ENCODE data around the gene WNT11. TPM values are rescaled to one million over a fixed set of nuclear protein-coding genes. Genes with fewer than 3 reads are reported as not detected.
A peak's percentile ranks its signal among the peaks of the same experiment; 100 is the strongest.

The WNT11 gene
- polyA plus RNA-seq, 10 donors: 8.4 to 25.2 (median 12.6) TPM

DNA sequence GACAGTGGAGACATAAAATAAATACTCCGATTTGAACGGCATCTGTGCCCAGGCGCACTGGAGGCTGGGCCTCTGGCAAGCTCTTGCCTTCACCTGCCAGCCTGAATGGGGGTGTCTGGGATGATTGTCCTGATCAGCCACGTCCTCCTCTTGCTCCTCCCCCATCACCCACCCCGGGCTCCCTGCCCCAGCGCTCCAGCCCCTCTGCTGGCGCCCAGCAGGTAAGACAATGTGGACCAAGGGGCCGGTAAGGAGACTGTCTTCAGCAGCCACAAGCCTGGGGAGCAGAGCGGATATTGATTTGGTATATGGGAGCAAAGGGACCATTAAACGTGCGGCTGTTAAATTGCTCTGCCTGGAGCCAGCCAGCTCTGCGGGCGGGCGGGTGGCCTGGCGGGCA, 24.9 kb downstream of the WNT11 start:
- DNase-seq: no peak

DNA sequence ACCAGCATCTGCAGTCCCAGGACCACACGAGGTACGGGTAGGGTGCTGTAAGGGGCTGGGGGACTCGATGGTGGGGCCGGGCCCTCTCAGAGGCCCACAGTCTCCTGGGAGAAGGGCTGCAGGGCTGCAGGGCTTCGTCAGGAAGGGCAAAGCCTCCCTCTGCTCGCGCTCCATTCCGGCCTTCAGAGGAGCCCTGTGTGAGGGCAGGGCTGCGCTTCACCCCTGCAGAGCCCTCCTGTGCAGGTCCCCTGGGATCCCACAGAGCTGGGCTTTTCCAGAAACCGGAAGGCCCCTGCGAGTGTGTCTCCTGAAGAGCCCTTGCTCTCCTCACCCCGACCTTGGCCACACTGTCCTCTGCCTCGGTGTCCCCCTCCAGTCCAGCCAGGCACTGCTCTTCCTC, 27.2 kb downstream of the WNT11 start:
- no peak for DNase-seq

DNA sequence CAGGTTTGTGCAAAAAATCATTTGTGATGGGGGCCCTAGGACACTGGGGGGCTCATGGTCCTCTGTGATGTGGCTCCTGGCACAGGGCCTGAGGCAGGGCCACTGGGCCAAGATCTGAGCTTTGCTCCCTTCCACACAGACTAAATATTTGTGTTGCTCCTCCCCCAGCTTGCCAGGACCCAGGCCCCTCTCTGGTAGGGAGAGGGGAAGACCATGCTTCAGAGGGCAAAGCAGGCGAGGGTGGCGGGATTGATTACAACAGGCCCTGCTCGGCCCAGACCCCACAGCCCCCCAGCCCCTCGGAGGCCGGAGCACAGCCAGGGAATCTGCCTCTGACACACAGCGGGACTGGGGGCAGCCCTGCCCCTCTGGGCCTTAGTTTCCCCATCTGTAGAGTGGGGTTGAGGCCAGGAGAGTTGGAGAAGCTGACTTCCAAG, 29.0 kb downstream of the WNT11 start:
- no peak for DNase-seq

GRCh38 chr11:76176463-76176862, 29.8 kb downstream of the WNT11 start:
- no peak for DNase-seq

DNA sequence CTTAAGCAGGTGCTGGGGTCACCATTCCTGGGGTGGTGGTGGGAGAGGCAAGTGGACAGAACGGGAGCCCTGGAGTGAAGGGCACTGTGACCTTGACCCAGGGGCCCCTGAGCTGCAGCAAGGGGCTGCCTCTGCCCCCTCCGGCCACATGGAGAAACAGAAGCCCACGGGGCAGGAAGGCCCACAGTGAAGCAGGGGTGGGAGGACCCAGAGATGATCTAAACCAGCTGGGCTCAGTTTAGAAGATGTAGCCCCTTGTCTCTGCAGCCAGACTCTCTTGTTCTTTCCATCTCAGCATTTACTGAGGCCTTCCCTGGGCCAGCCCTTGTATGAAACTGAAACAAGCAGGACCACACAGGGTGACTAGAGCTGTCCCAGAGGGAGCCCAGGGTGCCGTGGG, 30.5 kb downstream of the WNT11 start:
- DNase-seq: no peak

DNA sequence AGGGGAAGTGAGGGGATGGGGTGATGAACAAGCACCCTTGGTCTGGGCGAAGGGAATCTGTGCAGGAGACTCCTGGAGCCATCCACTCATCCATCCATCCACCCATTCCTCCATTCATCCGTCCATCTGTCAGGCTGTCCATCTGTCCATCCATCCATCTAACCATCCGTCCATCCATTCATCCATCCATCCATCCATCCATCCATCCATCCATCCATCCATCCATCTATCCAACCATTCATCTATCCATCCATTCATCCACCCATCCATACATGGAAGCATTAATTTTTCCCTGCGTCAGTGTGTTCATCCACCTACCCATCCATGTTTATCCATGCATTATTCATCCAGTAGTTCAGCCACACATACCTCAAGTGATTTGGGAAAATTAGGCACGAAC, 32.0 kb downstream of the WNT11 start:
- no peak for DNase-seq

GRCh38 chr11:76173663-76174062, 32.6 kb downstream of the WNT11 start:
- DNase-seq: no peak

DNA sequence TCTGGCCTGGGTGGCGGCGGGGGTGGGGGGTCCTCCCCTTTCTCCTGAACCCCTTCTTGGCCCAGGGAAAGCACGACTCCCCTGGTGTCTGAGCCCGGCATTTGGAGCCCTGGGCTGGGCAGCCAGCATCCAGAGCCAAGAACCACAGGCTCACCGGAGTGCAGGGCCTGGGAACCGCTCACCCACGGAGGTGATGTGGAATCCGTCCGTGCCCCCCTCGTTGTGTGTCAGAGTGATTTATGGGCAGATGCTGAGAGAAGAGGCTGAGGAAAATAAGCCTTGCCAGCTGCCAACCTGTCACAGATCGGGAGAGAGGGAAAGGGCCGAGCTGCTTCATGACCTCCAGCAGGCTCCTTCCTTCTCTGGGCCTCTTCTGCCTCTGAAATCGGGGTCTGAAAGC, 33.7 kb downstream of the WNT11 start:
- no peak for DNase-seq

GRCh38 chr11:76170468-76170867, 35.8 kb downstream of the WNT11 start:
- no peak for DNase-seq

GRCh38 chr11:76169473-76169896, 36.8 kb downstream of the WNT11 start:
- DNase-seq: no peak

- DNase-seq: peak in 2 of 3 donors; percentile 61 to 74
Observed at GRCh38 chr11:76167590-76167989, 38.7 kb downstream of the WNT11 start.

- no peak for DNase-seq
Observed at GRCh38 chr11:76166314-76166713, 40.0 kb downstream of the WNT11 start.

DNA sequence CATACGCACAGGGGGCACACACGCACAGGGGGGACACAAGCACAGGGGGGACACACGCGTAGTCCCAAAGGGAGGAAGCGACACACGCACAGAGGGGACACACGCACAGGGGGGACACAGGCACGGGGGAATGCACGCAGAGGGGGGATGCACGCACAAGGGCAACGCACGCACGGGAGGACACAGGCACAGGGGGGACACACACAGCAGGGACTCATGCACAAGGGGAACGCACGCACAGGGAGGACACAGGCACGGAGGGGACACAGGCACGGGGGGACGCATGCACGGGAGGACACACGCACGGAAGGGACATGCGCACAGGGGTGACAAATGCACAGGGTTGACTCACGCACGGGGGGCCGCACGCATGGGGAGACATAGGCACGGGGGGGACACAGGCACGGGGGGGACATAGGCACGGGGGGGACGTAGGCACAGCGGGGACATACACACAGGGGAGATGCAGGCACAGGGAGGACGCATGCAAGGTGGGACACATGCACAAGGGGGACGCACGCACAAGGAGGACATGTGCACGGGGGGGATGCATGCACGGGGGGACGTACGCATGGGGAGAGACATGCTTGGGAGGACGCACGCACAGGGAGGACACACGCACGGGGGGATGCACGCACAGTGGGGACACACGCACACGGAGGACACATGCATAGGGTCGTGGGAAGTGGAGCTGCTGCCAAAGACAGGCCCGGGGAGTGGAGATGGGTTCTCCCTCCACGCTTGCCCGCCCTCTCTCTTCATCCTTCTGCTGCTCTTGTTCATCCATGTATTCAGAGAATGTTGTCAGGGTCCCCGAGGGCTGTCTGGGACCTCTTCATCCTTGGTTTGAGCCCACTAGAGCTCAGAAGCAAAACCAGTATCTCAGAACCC, 41.2 kb downstream of the WNT11 start:
- DNase-seq: no peak

DNA sequence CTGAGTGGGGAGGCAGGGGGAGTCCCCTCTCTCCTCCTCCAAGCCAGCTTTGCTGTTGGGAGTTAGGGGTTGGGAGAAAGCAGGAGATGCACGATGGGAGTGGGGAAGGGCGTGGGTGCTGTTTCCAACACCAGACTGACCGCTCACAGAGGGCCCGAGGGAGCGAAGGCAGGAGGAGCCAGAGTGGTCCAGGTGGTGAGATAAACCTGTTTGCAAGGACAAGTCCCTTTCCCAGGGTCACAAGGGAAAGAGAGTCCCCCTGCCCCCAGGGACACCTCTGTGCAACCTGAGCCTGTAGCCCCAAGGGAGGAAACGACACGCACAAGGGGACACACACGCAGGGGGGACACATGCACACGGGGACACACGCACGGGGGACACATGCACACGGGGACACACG, 42.2 kb downstream of the WNT11 start:
- no peak for DNase-seq

- DNase-seq: no peak
Observed at GRCh38 chr11:76163289-76163880, 42.9 kb downstream of the WNT11 start.

DNA sequence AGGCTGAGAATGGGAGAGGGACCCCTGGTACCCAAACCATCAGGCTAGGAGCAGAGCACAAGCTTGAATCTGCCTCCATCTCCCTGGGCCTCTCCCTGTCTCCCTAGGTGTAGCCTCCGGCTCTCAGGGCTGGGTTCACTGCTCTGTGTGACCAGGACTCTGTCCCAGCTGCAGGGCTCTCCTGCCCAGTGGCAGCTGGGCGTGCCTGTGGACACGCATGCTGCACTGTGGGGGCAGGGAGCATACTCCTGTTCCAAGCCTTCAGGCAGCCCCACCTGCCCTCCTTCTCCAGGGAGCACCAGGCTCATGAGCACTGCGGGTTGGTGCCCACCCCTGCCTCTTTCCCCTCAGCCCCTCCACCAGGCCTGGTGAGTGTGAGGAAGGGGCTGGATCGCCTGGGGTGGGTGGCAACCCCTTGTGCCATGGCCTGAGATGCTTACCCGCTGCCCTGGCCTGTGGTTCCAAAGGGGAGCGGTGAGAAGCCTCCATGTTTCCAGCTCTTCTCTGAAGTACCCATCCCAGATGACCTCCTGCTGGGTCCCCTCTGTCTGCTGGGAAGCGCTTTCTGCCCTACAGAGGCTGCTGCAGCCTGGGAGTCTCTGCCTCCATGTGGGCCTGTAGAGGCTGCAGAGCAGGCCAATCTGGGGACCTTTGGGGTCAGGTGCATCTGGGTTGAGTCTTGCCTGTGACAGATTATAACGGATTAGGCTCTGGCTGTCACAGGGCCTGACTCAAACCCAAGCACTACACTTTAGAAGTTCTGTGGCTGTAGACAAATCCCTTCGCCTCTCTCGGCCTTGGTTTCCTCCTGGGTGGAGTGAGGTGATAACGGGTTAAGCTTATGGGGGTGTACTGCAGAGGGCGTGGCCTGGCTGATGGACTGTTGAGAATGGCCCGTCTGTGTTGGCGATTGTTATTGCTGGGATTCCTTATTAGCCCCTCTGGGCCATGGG, 43.7 kb downstream of the WNT11 start:
- no peak for DNase-seq

DNA sequence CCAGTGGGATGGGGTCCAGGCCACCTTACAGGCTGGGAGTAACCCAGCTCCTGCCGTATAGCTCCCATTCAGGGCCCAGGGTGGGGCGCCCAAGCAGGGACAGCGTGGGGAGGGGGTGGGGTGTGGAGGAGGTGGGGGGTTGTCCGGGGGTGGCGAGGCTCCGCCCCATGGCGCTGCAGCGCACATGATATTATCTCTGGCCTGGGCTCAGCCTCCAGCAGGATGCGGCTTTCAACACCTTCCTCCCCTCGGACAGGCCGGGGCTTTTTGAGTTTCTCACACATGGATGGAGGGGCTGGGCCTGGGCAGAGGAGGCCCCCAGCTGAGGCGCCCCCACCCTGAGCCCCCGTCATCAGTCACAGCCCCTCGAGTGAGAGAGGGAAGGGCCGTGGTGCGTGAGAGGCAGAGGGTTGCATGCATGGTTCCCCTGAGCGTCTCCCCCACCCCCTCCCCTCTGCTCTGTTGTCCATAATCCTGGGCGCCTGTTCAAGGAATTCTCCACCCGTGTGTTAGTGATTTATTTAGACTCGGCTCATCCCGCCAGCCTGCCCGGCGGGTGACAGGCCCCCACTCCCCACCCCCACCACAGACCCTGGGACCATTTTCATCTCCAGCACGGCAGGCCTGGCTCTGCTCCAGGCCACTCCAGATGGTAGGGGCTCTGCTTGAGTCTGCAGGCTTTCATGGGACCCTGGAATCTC, 44.9 kb downstream of the WNT11 start:
- peak; percentile 54 to 87 (median 67) for DNase-seq

DNA sequence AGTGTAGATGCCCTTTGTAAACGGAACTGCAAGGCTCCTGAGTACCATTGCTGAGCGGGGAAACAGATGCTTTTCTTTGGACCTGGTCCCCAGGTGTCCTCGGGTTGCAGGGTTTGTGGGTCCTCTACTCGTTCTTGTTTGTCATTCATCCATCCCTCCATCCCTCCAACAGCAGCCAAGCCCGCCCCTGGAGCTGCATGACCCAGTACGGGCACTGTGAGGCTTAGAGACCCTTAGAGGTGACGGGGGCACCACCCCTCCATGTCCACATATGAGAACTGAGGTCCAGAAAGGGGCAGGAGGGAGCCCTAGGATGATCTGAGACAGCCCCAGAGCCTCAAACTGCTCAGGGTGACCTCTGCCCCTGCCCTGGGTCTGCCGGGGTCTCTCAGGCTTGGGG, 45.4 kb downstream of the WNT11 start:
- no peak for DNase-seq

GRCh38 chr11:76159983-76160661, 46.2 kb downstream of the WNT11 start:
- DNase-seq: no peak

- no peak for DNase-seq
Observed at GRCh38 chr11:76159303-76159937, 46.9 kb downstream of the WNT11 start.

Measured in muscle of back (tissue), 11 donors.